H9 (cell line): ENCODE measurements around the gene SRPX. TPM values are rescaled to one million over a fixed set of nuclear protein-coding genes. Genes with fewer than 3 reads are reported as not detected.

Source experiments
- DNase-seq: peaks from one replicate; pipeline ENCODE4 v3.0.0-alpha.2; 2017
- H2AFZ ChIP-seq: one replicate; pipeline ENCODE4 v1.6.1; 2013; ENCODE audit warnings: mild to moderate bottlenecking, low read length, control low read depth, moderate library complexity
- H2AK5ac ChIP-seq: 2 replicates; pipeline ENCODE4 v1.6.1; 2013; ENCODE audit warnings: low read length, control low read depth, mixed read lengths; ENCODE audit not compliant: insufficient read length
- H2BK120ac ChIP-seq: one replicate; pipeline ENCODE4 v1.6.1; 2013; ENCODE audit warnings: low read depth, mild to moderate bottlenecking, low read length, control low read depth, inconsistent platforms; ENCODE audit not compliant: poor library complexity, severe bottlenecking
- H2BK12ac ChIP-seq: 2 replicates; pipeline ENCODE4 v1.6.1; 2013; ENCODE audit warnings: low read length, control low read depth, mixed read lengths, low read depth; ENCODE audit not compliant: insufficient read length
- H2BK15ac ChIP-seq: 2 replicates; pipeline ENCODE4 v1.6.1; 2013; ENCODE audit warnings: low read depth, low read length, control low read depth
- H2BK20ac ChIP-seq: one replicate; pipeline ENCODE4 v1.6.1; 2013; ENCODE audit warnings: low read depth, mild to moderate bottlenecking, low read length, control low read depth, inconsistent platforms; ENCODE audit not compliant: poor library complexity, severe bottlenecking
- H2BK5ac ChIP-seq: 2 replicates; pipeline ENCODE4 v1.6.1; 2013; ENCODE audit warnings: low read length, control low read depth, mixed read lengths; ENCODE audit not compliant: insufficient read length
- H3K14ac ChIP-seq: 2 replicates; pipeline ENCODE4 v1.6.1; 2013; ENCODE audit warnings: low read length, control low read depth; ENCODE audit not compliant: insufficient read depth
- H3K18ac ChIP-seq: 2 replicates; pipeline ENCODE4 v1.6.1; 2013; ENCODE audit warnings: low read depth, mild to moderate bottlenecking, mixed read lengths, low read length, control low read depth; ENCODE audit not compliant: insufficient read length
- H3K23ac ChIP-seq: 2 replicates; pipeline ENCODE4 v1.6.1; 2013; ENCODE audit warnings: low read length, control low read depth, mixed read lengths, low read depth; ENCODE audit not compliant: insufficient read length
- H3K23me2 ChIP-seq: 2 replicates; pipeline ENCODE4 v1.6.1; 2013; ENCODE audit warnings: low read depth, mild to moderate bottlenecking, mixed read lengths, low read length, control low read depth; ENCODE audit not compliant: insufficient read length, poor library complexity, severe bottlenecking
- H3K27ac ChIP-seq: 2 replicates; pipeline ENCODE4 v1.5.1; 2013; ENCODE audit warnings: low read length, control low read depth, mixed read lengths, low read depth; ENCODE audit not compliant: insufficient read length
- H3K27me3 ChIP-seq: 2 replicates; pipeline ENCODE4 v1.6.1; 2013; ENCODE audit warnings: low read length, control low read depth, inconsistent platforms; ENCODE audit not compliant: insufficient read depth
- H3K4ac ChIP-seq: 2 replicates; pipeline ENCODE4 v1.6.1; 2013; ENCODE audit warnings: low read depth, mild to moderate bottlenecking, control low read depth, inconsistent platforms, low read length, moderate library complexity
- H3K4me1 ChIP-seq: 2 replicates; pipeline ENCODE4 v1.6.1; 2013; ENCODE audit warnings: low read length, control low read depth, inconsistent platforms; ENCODE audit not compliant: insufficient read depth
- H3K4me2 ChIP-seq: 2 replicates; pipeline ENCODE4 v1.6.1; 2013; ENCODE audit warnings: low read length, control low read depth, mixed read lengths; ENCODE audit not compliant: insufficient read length, insufficient read depth
- H3K56ac ChIP-seq: 2 replicates; pipeline ENCODE4 v1.6.1; 2013; ENCODE audit warnings: low read depth, mild to moderate bottlenecking, mixed read lengths, low read length, control low read depth; ENCODE audit not compliant: insufficient read length
- H3K79me1 ChIP-seq: 2 replicates; pipeline ENCODE4 v1.6.1; 2013; ENCODE audit warnings: low read depth, mild to moderate bottlenecking, moderate library complexity, low read length, control low read depth, inconsistent platforms; ENCODE audit not compliant: insufficient read depth, poor library complexity, severe bottlenecking
- H3K79me2 ChIP-seq: 2 replicates; pipeline ENCODE4 v1.6.1; 2013; ENCODE audit warnings: low read length, control low read depth, inconsistent platforms; ENCODE audit not compliant: insufficient read depth
- H3K9ac ChIP-seq: 2 replicates; pipeline ENCODE4 v1.6.1; 2013; ENCODE audit warnings: low read length, control low read depth, mixed read lengths; ENCODE audit not compliant: insufficient read length; ENCODE audit errors: extremely low read depth
- H3K9me3 ChIP-seq: one replicate; pipeline ENCODE4 v1.6.1; 2013; ENCODE audit warnings: low read depth, low read length, inconsistent platforms; ENCODE audit not compliant: control insufficient read depth
- H3T11ph ChIP-seq: one replicate; pipeline ENCODE4 v1.6.1; 2013; ENCODE audit warnings: mild to moderate bottlenecking, low read length, control low read depth, inconsistent platforms
- H4K20me1 ChIP-seq: one replicate; pipeline ENCODE4 v1.6.1; 2013; ENCODE audit not compliant: control insufficient read depth, insufficient read length, insufficient read depth
- H4K5ac ChIP-seq: 2 replicates; pipeline ENCODE4 v1.6.1; 2013; ENCODE audit warnings: low read depth, mild to moderate bottlenecking, mixed read lengths, low read length, control low read depth; ENCODE audit not compliant: insufficient read length
- H4K8ac ChIP-seq: replicated peaks from 2 replicates; pipeline ENCODE4 v1.6.1; 2013; ENCODE audit warnings: low read length, control low read depth, mixed read lengths, low read depth; ENCODE audit not compliant: insufficient read length
- H4K91ac ChIP-seq: 2 replicates; pipeline ENCODE4 v1.6.1; 2013; ENCODE audit warnings: low read depth, mild to moderate bottlenecking, moderate library complexity, mixed read lengths, low read length, control low read depth; ENCODE audit not compliant: insufficient read length
- H3K27ac Mint-ChIP-seq, 3 experiments: 2 replicates in 2 of 3; 3 replicates in 1 of 3; pipeline ENCODE4 v1.8.0; 2020 to 2021; ENCODE audit warnings: mixed read lengths in 3 of 3, mild to moderate bottlenecking in 1 of 3, moderate library complexity in 1 of 3
- H3K27me3 Mint-ChIP-seq: 2 replicates; pipeline ENCODE4 v1.8.0; 2021; ENCODE audit warnings: low read depth, mild to moderate bottlenecking, moderate library complexity, mixed read lengths
- H3K36me3 Mint-ChIP-seq, 3 experiments: 2 replicates in 2 of 3; 3 replicates in 1 of 3; pipeline ENCODE4 v1.8.0; 2020 to 2021; ENCODE audit warnings: low read depth in 3 of 3, mixed read lengths in 3 of 3; ENCODE audit not compliant: insufficient read depth in 1 of 3
- H3K4me1 Mint-ChIP-seq, 2 experiments: 2 replicates each; pipeline ENCODE4 v1.8.0; 2020; ENCODE audit warnings: mixed read lengths in 2 of 2
- H3K4me3 Mint-ChIP-seq, 2 experiments: 2 replicates in 1 of 2; 3 replicates in 1 of 2; pipeline ENCODE4 v1.8.0; 2020 to 2021; ENCODE audit warnings: mild to moderate bottlenecking in 2 of 2, mixed read lengths in 2 of 2, moderate library complexity in 1 of 2
- H3K9me3 Mint-ChIP-seq, 2 experiments: 2 replicates in 1 of 2; 3 replicates in 1 of 2; pipeline ENCODE4 v1.8.0; 2020; ENCODE audit warnings: mild to moderate bottlenecking in 2 of 2, mixed read lengths in 2 of 2, moderate library complexity in 1 of 2
- WGBS: extraction: QIAGEN DNeasy Blood & Tissue Kit; methylation state at CpG from one replicate; pipeline ENCODE4 v1.1.7; 2013; ENCODE audit warnings: missing lambda C conversion rate, low lambda C conversion rate, mixed read lengths; ENCODE audit not compliant: insufficient read length; ENCODE audit errors: extremely low coverage; 5-methylcytosine and 5-hydroxymethylcytosine counted together
- total RNA-seq: library from RNA; stranded (reverse); gene quantifications from 2 replicates; pipeline ENCODE4 v1.2.1, GENCODE V29; 2021
- TF ChIP-seq, protein P1 (sequence below): fragments of 200-600 bp; sonication (generic); conservative IDR thresholded peaks from 3 replicates; pipeline ENCODE4 v1.8.0; 2021; ENCODE audit warnings: antibody characterized with exemption, mild to moderate bottlenecking

SRPX gene
- total RNA-seq, 1 experiment from 2014 or later, result 2.8 TPM

DNA sequence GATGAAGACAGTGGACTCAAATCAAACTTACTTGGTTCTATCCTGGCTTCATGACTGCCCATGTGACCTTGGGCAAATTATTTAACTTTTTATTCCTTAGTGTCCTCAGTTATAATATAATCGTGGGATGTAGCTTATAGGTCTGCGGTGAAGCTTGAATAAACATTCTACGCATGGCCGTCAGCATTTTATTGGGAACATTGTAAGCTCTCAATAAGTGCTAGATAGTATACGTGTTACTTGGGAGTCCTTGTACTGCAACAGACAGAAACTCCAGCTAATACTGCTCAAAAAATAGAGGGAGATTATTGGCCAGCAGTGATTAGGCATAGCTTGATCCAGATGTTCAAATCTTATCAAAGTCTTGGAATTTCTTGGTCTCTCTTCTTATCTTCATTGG, 109.5 kb downstream of the SRPX start:
- H3K4me3 Mint-ChIP-seq, result no peak overlapping the region
- peaks cover 52 to 60% of the 10 kb centered on the region in 2 experiments for H3K9me3 Mint-ChIP-seq
- no peaks in the 10 kb centered on the region for H3K36me3 Mint-ChIP-seq
- Histone ChIP-seq H4K20me1 (no peaks in the 10 kb centered on the region), H2BK5ac (no peak overlapping the region), H3K27ac (no peak overlapping the region), H2AFZ (no peak overlapping the region), H3K79me1 (no peaks in the 10 kb centered on the region), H3K27me3 (no peaks in the 10 kb centered on the region), H2BK120ac (no peak overlapping the region), H2BK20ac (no peak overlapping the region), H2BK12ac (no peak overlapping the region), H4K5ac (no peak overlapping the region), H4K91ac (no peak overlapping the region), H3K14ac (no peak overlapping the region), H2BK15ac (no peak overlapping the region), H3K4me1 (no peaks in the 10 kb centered on the region), H3K9me3 (no peaks in the 10 kb centered on the region), H3K23ac (no peak overlapping the region), H3K9ac (no peak overlapping the region), H3T11ph (no peak overlapping the region), H3K56ac (no peak overlapping the region), H2AK5ac (no peak overlapping the region), H3K23me2 (no peaks in the 10 kb centered on the region), H3K4ac (no peak overlapping the region), H3K18ac (no peak overlapping the region), H3K79me2 (no peaks in the 10 kb centered on the region), H3K4me2 (no peak overlapping the region), H4K8ac (no peak overlapping the region)
- no peak for DNase-seq
- H3K4me1 Mint-ChIP-seq, result peaks cover 2 to 3% of the 10 kb centered on the region in 2 experiments; a peak in 2 of 4 replicates
- H3K27me3 Mint-ChIP-seq, result no peaks in the 10 kb centered on the region
- WGBS, result no CpG with 5 or more reads among the region's 5 CpGs
- TF ChIP-seq, protein P1, sequence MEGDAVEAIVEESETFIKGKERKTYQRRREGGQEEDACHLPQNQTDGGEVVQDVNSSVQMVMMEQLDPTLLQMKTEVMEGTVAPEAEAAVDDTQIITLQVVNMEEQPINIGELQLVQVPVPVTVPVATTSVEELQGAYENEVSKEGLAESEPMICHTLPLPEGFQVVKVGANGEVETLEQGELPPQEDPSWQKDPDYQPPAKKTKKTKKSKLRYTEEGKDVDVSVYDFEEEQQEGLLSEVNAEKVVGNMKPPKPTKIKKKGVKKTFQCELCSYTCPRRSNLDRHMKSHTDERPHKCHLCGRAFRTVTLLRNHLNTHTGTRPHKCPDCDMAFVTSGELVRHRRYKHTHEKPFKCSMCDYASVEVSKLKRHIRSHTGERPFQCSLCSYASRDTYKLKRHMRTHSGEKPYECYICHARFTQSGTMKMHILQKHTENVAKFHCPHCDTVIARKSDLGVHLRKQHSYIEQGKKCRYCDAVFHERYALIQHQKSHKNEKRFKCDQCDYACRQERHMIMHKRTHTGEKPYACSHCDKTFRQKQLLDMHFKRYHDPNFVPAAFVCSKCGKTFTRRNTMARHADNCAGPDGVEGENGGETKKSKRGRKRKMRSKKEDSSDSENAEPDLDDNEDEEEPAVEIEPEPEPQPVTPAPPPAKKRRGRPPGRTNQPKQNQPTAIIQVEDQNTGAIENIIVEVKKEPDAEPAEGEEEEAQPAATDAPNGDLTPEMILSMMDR, result no peak
- no peak overlapping the region for H3K27ac Mint-ChIP-seq
